ENCODE results near the gene VPS11.
"Not testable (repeated sequence)": the region's sequence is repeated elsewhere in the genome, so short reads cannot be mapped to it uniquely, and the experiment has no call there.

Gene VPS11

DNA sequence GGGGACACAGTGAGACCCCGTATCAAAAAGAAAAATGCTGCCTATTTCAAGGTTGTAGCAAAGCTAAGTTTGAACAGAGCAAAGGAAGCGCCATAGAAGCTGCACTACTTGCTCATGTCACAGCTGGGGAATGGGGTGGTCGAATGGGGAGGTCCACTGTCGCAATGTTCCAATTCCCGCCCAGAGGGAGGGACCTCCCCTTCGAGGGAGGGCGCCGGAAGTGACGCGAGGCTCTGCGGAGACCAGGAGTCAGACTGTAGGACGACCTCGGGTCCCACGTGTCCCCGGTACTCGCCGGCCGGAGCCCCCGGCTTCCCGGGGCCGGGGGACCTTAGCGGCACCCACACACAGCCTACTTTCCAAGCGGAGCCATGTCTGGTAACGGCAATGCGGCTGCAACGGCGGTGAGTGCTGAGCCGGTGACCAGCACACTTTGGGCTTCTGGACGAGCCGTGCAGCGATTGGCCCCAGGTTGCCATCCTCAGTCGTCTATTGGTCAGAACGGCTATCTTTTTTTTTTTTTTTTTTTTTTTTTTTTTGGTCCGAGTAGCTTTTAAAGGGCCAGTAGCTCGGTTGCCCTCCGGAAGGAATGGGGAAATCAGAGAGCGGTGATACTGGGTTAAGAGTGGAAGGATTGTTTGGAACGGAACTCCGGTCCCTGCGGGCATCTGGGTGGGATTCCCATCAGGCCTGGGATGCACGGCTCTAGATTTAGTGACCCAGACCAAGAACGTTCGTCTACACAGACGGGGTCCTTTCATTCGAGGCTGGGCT is 17.2 kb downstream of the VPS11 start, which contains the start of gene HMBS:
Gene HMBS, plus strand, starts transcription at position 219 of the 774 bp plus-strand sequence. Its CDS starts 153 bp downstream, at position 372.
- DNase-seq = peak; percentile 95

- peak; percentile 59 for DNase-seq
Measured at GRCh38 chr11:119085437-119085847, 17.8 kb downstream of the VPS11 start.

DNA sequence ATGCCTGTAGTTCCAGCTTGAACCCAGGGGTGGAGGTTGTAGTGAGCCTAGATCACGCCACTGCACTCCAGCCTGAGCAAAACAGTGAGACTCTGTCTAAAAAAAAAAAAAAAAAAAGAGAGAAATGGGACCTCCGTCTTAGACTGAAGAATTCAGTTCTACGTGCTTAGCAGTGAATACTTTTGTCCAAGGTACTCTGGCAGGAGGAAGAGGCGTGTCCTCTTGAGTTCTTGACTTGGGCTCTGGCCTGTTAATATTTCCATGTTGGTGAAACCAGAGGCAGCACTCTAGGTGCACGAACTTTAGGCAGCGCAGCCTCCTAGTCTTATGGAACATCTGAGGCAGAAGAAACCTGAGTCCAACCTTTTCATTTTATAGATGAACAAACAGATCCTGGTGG is 19.5 kb downstream of the VPS11 start:
- DNase-seq = no peak

DNA sequence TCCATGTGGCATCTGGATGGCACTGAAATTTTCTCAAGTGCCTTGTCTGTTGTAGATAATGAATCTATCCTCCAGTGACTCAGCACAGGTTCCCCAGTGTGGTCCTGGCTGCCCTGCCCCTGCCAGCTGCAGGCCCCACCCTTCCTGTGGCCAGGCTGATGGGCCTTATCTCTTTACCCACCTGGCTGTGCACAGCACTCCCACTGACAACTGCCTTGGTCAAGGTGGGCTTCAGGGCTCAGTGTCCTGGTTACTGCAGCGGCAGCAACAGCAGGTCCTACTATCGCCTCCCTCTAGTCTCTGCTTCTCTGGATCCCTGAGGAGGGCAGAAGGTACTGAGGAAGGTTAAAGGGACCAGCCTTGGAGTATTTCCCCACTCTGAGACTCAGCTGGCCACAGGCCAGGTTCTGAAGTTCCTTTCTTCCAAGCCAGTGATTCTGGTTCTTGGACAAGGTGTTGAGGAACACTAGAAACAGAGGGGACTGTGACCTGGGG is 20.2 kb downstream of the VPS11 start:
- DNase-seq = no peak

GRCh38 chr11:119088406-119088805 is 20.8 kb downstream of the VPS11 start:
- no peak for DNase-seq

GRCh38 chr11:119089319-119089718 is 21.7 kb downstream of the VPS11 start:
- DNase-seq = no peak

DNA sequence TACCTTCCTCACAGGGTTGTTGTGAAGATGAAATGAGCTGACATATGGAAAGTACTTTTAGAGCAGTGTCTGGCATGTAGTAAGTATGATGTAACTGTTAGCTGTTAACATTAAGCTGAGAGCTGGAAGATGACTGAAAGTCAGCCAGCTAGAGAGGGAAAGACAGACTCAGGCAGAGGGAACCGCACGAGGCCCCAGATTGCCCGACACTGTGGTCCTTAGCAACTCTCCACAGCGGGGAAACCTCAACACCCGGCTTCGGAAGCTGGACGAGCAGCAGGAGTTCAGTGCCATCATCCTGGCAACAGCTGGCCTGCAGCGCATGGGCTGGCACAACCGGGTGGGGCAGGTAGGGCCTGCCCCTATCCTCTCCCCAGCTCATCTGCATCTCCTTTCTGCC is 23.6 kb downstream of the VPS11 start:
- DNase-seq = peak; percentile 19

- DNase-seq = peak; percentile 34
Measured at GRCh38 chr11:119091966-119092879, 24.6 kb downstream of the VPS11 start.

DNA sequence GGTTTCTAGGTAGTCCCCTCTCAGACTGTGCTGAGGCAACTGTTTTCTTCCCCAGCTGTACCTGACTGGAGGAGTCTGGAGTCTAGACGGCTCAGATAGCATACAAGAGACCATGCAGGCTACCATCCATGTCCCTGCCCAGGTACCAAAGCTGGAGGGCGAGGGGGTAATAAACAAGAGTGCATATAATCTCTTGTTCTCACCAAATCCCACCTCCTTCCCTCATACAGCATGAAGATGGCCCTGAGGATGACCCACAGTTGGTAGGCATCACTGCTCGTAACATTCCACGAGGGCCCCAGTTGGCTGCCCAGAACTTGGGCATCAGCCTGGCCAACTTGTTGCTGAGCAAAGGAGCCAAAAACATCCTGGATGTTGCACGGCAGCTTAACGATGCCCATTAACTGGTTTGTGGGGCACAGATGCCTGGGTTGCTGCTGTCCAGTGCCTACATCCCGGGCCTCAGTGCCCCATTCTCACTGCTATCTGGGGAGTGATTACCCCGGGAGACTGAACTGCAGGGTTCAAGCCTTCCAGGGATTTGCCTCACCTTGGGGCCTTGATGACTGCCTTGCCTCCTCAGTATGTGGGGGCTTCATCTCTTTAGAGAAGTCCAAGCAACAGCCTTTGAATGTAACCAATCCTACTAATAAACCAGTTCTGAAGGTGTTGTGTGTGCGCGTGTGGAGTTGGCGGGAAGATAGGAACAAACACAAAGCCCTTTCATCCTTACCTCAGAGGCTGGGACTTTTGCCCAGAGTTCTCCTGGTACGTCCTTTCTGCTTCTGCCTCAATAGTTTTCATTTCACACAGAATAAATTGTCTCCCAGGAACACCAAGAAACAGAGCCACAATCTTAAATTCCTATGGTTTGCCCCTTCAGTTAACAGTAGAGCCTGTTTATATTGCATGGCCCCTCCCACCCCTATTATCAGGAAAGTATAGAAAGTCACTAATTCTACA is 25.5 kb downstream of the VPS11 start:
- no peak for DNase-seq

- DNase-seq = peak; percentile 65
Measured at GRCh38 chr11:119093942-119094815, 26.6 kb downstream of the VPS11 start.

- no peak for DNase-seq
Measured at GRCh38 chr11:119094816-119095065, 27.1 kb downstream of the VPS11 start.

GRCh38 chr11:119095066-119095880 is 27.7 kb downstream of the VPS11 start:
- peak; percentile 99 for DNase-seq

GRCh38 chr11:119099711-119100110 is 32.1 kb downstream of the VPS11 start:
- no peak for DNase-seq

DNA sequence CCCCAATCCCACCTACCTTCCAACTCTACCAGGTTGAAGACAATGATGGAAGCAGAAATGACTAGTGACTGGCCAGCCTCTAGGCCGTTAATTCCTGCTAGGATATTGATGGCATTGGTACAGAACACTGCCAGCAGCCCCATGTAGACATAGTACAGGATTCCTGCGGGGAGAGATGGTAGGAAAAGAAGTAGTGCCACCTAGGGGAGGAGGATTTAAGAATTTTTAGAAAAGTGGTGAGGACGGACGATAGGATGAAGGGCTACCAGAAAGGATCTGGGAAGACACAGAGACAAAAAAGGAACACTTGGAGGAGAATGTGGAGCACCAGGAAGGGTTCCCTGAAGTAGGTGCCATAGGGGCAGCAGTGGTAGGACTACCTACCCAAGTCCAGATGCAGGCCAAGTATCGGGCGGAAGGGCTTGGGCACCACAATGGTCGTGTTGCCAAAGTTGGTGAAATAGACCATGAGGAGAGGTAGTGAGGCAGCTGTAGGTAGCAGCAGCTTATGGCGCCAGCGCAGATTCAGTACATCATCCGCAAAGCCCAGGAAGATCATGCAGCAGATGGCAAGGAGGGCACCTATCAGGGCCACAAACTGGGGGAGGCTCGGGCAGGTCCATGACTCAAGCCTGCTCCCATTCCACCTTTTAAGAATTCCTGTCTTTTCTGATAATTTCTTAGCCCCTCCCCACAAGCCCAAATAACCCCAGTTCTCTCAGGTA is 32.8 kb downstream of the VPS11 start:
- DNase-seq = no peak

- peak; percentile 61 for DNase-seq
Measured at GRCh38 chr11:119100994-119101758, 33.6 kb downstream of the VPS11 start.

GRCh38 chr11:119101759-119102423 is 34.3 kb downstream of the VPS11 start, which contains the start of gene DPAGT1:
DPAGT1 (minus strand) TSS chr11:119101853; CDS start chr11:119101655, 198 bp downstream.
- DNase-seq = peak; percentile 91

GRCh38 chr11:119103161-119103664 is 35.6 kb downstream of the VPS11 start:
- DNase-seq = not testable (repeated sequence)

DNA sequence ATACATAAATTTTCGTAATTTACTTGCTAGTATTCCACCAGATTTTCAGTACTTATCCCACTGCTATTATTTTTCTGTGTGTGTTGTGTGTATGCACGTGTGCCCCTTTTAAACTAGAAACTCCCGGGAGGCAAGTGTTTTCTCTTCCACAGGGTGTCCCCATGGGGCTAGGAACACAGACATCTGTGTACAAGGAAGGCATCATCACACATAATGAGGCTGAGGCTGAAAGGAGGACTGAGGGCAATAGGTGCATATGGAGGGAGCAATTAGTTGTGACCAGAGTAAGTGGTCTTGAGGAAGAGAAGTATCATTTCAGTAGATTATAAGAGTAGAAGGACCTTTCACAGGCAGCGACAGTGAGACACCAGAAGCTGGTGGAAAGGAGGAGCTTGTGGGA is 36.2 kb downstream of the VPS11 start:
- DNase-seq = no peak

All from stimulated activated CD4-positive, alpha-beta T cell treated with anti-CD3 and anti-CD28 coated beads, Interleukin-15, amount 100 ng/mL, for 24 hours (primary cell).